ENCODE results near the gene FLNC. TPM values are rescaled to one million over a fixed set of nuclear protein-coding genes. Genes with fewer than 3 reads are reported as not detected.

Gene FLNC
- total RNA-seq, 1 experiment from 2014 or later = 8.0 TPM

- ATAC-seq (no peak), DNase-seq (ENCODE audit: low spot score) (no peak)
- peaks cover 25% of the 10 kb centered on the region for H3K4me1 Mint-ChIP-seq
- H3K27ac Mint-ChIP-seq = no peak overlapping the region
- H3K36me3 Mint-ChIP-seq = no peaks in the 10 kb centered on the region
- no peak overlapping the region for H3K4me3 Mint-ChIP-seq
- peaks cover under 1% of the 10 kb centered on the region for H3K27me3 Mint-ChIP-seq (ENCODE audit: low read depth)
- no peaks in the 10 kb centered on the region for H3K9me3 Mint-ChIP-seq
- CTCF ChIA-PET = interaction anchor here (0.5 to 1.8 kb wide), 2 partner anchors 43 to 1021 kb away, joined by 3 to 9 read pairs; no protein-coding TSS in a partner anchor
- POLR2A ChIA-PET = no interaction called here
- TF ChIP-seq EMX1 (CRISPR knock-in tag; IDR thresholded peaks at IDR 0.05) (no peak), AR (CRISPR knock-in tag; IDR thresholded peaks at IDR 0.05) (no peak), ZNF532 (CRISPR knock-in tag; IDR thresholded peaks at IDR 0.05; ENCODE audit: borderline replicate concordance) (no peak), ZNF263 (CRISPR knock-in tag; IDR thresholded peaks at IDR 0.05; ENCODE audit: low read depth) (no peak), MYBL2 (CRISPR knock-in tag; IDR thresholded peaks at IDR 0.05) (no peak), ZNF121 (CRISPR knock-in tag; IDR thresholded peaks at IDR 0.05) (no peak), SMAD3 (CRISPR knock-in tag; IDR thresholded peaks at IDR 0.05; ENCODE audit: borderline replicate concordance) (no peak), CREM (CRISPR knock-in tag; IDR thresholded peaks at IDR 0.05) (no peak), ATF1 (CRISPR knock-in tag; IDR thresholded peaks at IDR 0.05) (no peak), MLX (CRISPR knock-in tag; IDR thresholded peaks at IDR 0.05) (no peak), ZNF671 (CRISPR knock-in tag; IDR thresholded peaks at IDR 0.05) (no peak), USF2 (CRISPR knock-in tag; IDR thresholded peaks at IDR 0.05) (no peak), TEAD1 (CRISPR knock-in tag; IDR thresholded peaks at IDR 0.05) (no peak), ZNF281 (CRISPR knock-in tag; IDR thresholded peaks at IDR 0.05) (no peak), AFF4 (CRISPR knock-in tag; IDR thresholded peaks at IDR 0.05; ENCODE audit: borderline replicate concordance) (no peak), ZSCAN18 (CRISPR knock-in tag; IDR thresholded peaks at IDR 0.05) (no peak), RORB (CRISPR knock-in tag; IDR thresholded peaks at IDR 0.05) (no peak), ATF6 (CRISPR knock-in tag; IDR thresholded peaks at IDR 0.05) (no peak)
Observed at GRCh38 chr7:128836729-128837348, 6.6 kb downstream of the FLNC start.

Data from WTC11 (cell line).